ENCODE results near the gene CDX2. TPM values are rescaled to one million over a fixed set of nuclear protein-coding genes. Genes with fewer than 3 reads are reported as not detected.

Gene CDX2
- total RNA-seq (100 to 1,000 TPM in 1 of 5 donors, 1 to 10 TPM in 1, not detected in 3; 2.4 to 106 TPM), polyA plus RNA-seq (under 1 TPM in 2 of 3 donors, not detected in 1; 0.03 to 0.12 TPM)
- long read RNA-seq, donor 1, result 0 reads
- long read RNA-seq, donor 2, full-length matches to known transcripts, result 4 of 4 reads
- long read RNA-seq, donor 2, partial matches to known transcripts, result 0 of 4 reads
- long read RNA-seq, donor 2, other reads (novel, unspliced or antisense), result 0 of 4 reads
- long read RNA-seq, donor 3, result 0 reads
- long read RNA-seq, donor 4, result 0 reads
- long read RNA-seq, donor 5, result 0 reads
- long read RNA-seq, donor 6, full-length matches to known transcripts, result 2 of 2 reads
- long read RNA-seq, donor 6, partial matches to known transcripts, result 0 of 2 reads
- long read RNA-seq, donor 6, other reads (novel, unspliced or antisense), result 0 of 2 reads
- long read RNA-seq, donor 7, full-length matches to known transcripts, result 5 of 5 reads
- long read RNA-seq, donor 7, partial matches to known transcripts, result 0 of 5 reads
- long read RNA-seq, donor 7, other reads (novel, unspliced or antisense), result 0 of 5 reads
- long read RNA-seq, donor 8, full-length matches to known transcripts, result 1 of 1 reads
- long read RNA-seq, donor 8, partial matches to known transcripts, result 0 of 1 reads
- long read RNA-seq, donor 8, other reads (novel, unspliced or antisense), result 0 of 1 reads
- long read RNA-seq, donor 9, result 0 reads
- long read RNA-seq, donor 10, full-length matches to known transcripts, result 9 of 9 reads
- long read RNA-seq, donor 10, partial matches to known transcripts, result 0 of 9 reads
- long read RNA-seq, donor 10, other reads (novel, unspliced or antisense), result 0 of 9 reads

DNA sequence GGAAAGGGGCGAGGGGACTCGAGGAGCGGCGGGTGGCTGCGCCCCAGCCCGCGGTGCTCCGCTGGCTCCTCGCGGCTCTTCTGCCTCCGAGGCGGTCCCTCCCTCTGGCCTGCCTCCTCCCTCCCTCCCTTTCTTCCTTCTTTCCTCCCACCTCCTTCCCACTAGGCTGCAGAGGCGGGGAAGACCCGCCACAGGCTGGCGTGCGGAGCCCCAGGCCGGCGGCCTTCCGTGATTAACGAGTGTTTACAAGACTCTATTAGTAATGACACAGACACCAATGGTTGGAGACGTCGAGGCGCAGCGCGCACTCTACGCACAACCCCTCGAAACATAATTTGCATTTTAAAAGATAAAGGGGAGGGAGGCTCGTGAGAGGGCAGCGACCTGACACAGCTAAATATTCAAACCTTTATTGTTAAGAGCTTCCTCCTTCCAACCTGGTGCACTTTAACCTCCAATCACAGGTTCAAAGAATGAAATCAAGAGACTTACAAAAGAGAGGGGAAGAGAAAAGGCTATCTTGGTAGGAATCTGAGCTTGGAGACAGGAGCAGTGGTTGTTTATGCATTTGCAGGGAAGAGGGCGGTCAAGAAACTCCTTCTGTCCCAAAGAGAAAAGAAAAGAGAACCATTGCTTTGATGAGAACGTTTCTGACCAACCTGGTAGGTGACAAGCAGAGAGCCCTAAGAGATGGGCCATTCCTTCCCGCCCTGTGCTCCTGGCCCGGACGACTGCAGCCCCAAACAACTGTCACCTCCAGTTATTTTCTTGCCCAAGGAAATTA, at the start of gene CDX2:
CDX2 (minus strand) TSS at position 234 of the 784 bp plus-strand sequence. CDS start 309 bp downstream, outside the sequence.
- intact Hi-C loops (cut with DNase I; ENCODE audit: low total_unique reads), result no loop called here
- H3K36me3 ChIP-seq, result no peaks in the 10 kb centered on the region
- H3K4me3 ChIP-seq, result peak within 1 kb of the TSS in 2 of 4 donors; percentile 28 to 48
- TF ChIP-seq CTCF (IDR thresholded peaks at IDR 0.05) (no peak), POLR2AphosphoS5 (IDR thresholded peaks at IDR 0.05) (no peak), POLR2A (IDR thresholded peaks at IDR 0.05) (no peak), EP300 (IDR thresholded peaks at IDR 0.05) (no peak)
- DNase-seq, result peak; percentile 24 to 66
- WGBS, 5 donors, result 6 to 10% (median 6%) methylated on average over 24 to 34 of the region's 34 CpGs
- H3K4me1 ChIP-seq, result peaks cover 23 to 52% (median 41%) of the 10 kb centered on the region in 4 donors
- H3K27ac ChIP-seq, result no peak within 1 kb of the TSS
- H3K9me3 ChIP-seq, result no peaks in the 10 kb centered on the region
- peaks cover 43 to 100% (median 95%) of the 10 kb centered on the region in 3 donors for H3K27me3 ChIP-seq

DNA sequence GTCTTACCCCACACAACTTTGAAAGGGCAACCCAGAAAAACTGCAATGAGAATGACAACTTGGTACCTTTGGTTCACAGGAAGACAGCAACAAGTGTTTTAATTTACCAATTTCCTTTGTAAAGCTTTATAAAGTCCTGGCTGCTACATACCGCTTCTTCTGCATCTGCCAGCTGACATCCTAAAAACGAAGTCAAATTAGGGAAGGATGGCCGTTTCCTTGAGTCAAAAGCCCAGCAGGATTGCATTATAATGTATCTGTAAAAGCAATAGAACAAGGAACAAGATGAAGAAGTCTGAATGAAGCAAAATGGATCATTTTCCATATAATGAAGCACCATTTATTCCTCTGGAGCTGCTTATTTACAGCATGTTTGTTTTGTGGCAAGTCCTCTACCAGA, 45.2 kb upstream of the CDX2 start:
- H3K27me3 ChIP-seq, result peaks cover 0 to 53% (median 0%) of the 10 kb centered on the region in 3 donors
- intact Hi-C loops (cut with DNase I; ENCODE audit: low total_unique reads), result no loop called here
- no peak overlapping the region for H3K4me3 ChIP-seq
- no peak for TF ChIP-seq POLR2A (IDR thresholded peaks at IDR 0.05)
- H3K36me3 ChIP-seq, result no peaks in the 10 kb centered on the region
- no peaks in the 10 kb centered on the region for H3K4me1 ChIP-seq
- no peak overlapping the region for H3K27ac ChIP-seq
- no peaks in the 10 kb centered on the region for H3K9me3 ChIP-seq
- DNase-seq, result no peak
- WGBS, 5 donors, result 39 to 60% (median 54%) methylated on average over 3 of the region's 3 CpGs

- WGBS, 5 donors, result 83 to 90% (median 86%) methylated on average over 1 of the region's 1 CpG
- Histone ChIP-seq H3K9me3 (no peaks in the 10 kb centered on the region), H3K27ac (no peak overlapping the region), H3K36me3 (no peaks in the 10 kb centered on the region), H3K4me1 (no peaks in the 10 kb centered on the region), H3K4me3 (no peak overlapping the region), H3K27me3 (peaks cover 0 to 50% (median 0%) of the 10 kb centered on the region in 3 donors)
- intact Hi-C loops (cut with DNase I; ENCODE audit: low total_unique reads), result no loop called here
- no peak for DNase-seq
- no peak for TF ChIP-seq EP300 (IDR thresholded peaks at IDR 0.05)
- no peak for TF ChIP-seq POLR2AphosphoS5 (IDR thresholded peaks at IDR 0.05)
- TF ChIP-seq POLR2A (IDR thresholded peaks at IDR 0.05), result no peak
- TF ChIP-seq CTCF (IDR thresholded peaks at IDR 0.05), result no peak
Measured at GRCh38 chr13:28013482-28013881, 44.4 kb upstream of the CDX2 start.

GRCh38 chr13:28012896-28013295, 43.8 kb upstream of the CDX2 start:
- Histone ChIP-seq H3K4me3 (no peak overlapping the region), H3K27ac (no peak overlapping the region), H3K27me3 (peaks cover 0 to 46% (median 0%) of the 10 kb centered on the region in 3 donors), H3K9me3 (no peaks in the 10 kb centered on the region), H3K4me1 (no peaks in the 10 kb centered on the region), H3K36me3 (no peaks in the 10 kb centered on the region)
- intact Hi-C loops (cut with DNase I; ENCODE audit: low total_unique reads), result no loop called here
- no peak for TF ChIP-seq EP300 (IDR thresholded peaks at IDR 0.05)
- no peak for TF ChIP-seq CTCF (IDR thresholded peaks at IDR 0.05)
- no peak for TF ChIP-seq POLR2AphosphoS5 (IDR thresholded peaks at IDR 0.05)
- no peak for TF ChIP-seq POLR2A (IDR thresholded peaks at IDR 0.05)
- no peak for DNase-seq
